Chondrocyte (in vitro differentiated cells): Measurements from ENCODE around the gene ZNF579. TPM values are rescaled to one million over a fixed set of nuclear protein-coding genes. Genes with fewer than 3 reads are reported as not detected.
A peak's percentile ranks its signal among the peaks of the same experiment; 100 is the strongest.
"Not testable (repeated sequence)": the region's sequence is repeated elsewhere in the genome, so short reads cannot be mapped to it uniquely, and the experiment has no call there.

Experiments
- DNase-seq: peaks from one replicate; pipeline ENCODE4 v3.0.0; 2021; ENCODE audit warnings: mixed read lengths, low spot score
- H3K27ac Mint-ChIP-seq: one replicate; pipeline ENCODE4 v1.8.0; 2021; ENCODE audit warnings: mild to moderate bottlenecking, moderate library complexity, mixed read lengths; ENCODE audit not compliant: unreplicated experiment
- H3K27me3 Mint-ChIP-seq: 2 replicates; pipeline ENCODE4 v1.8.0; 2021; ENCODE audit warnings: low read depth, mixed read lengths
- H3K36me3 Mint-ChIP-seq: 2 replicates; pipeline ENCODE4 v1.8.0; 2021; ENCODE audit warnings: low read depth, mixed read lengths
- H3K4me1 Mint-ChIP-seq: 2 replicates; pipeline ENCODE4 v1.8.0; 2021; ENCODE audit warnings: low read depth, mild to moderate bottlenecking, mixed read lengths
- H3K4me3 Mint-ChIP-seq: one replicate; pipeline ENCODE4 v1.8.0; 2021; ENCODE audit warnings: mild to moderate bottlenecking, moderate library complexity, mixed read lengths; ENCODE audit not compliant: unreplicated experiment
- H3K9me3 Mint-ChIP-seq: 2 replicates; pipeline ENCODE4 v1.8.0; 2021; ENCODE audit warnings: low read depth, mixed read lengths
- CTCF ChIP-seq: fragments of 200-600 bp; sonication (generic); IDR thresholded peaks from 2 replicates; pipeline ENCODE4 v1.5.0; 2021; ENCODE audit warnings: antibody characterized with exemption, mild to moderate bottlenecking, moderate library complexity
- total RNA-seq: library from RNA; stranded (reverse); gene quantifications from 3 replicates; pipeline ENCODE4 v1.2.1, GENCODE V29; 2021

ZNF579 gene
- total RNA-seq, 1 donor from 2014 or later = 23.6 TPM

GRCh38 chr19:55537741-55538111 lies 42.9 kb downstream of the ZNF579 start:
- H3K4me1 Mint-ChIP-seq = no peaks in the 10 kb centered on the region
- no peaks in the 10 kb centered on the region for H3K27me3 Mint-ChIP-seq
- no peak overlapping the region for H3K27ac Mint-ChIP-seq
- H3K9me3 Mint-ChIP-seq = peaks cover 6% of the 10 kb centered on the region
- TF ChIP-seq CTCF = no peak
- DNase-seq = no peak
- no peak overlapping the region for H3K4me3 Mint-ChIP-seq
- no peaks in the 10 kb centered on the region for H3K36me3 Mint-ChIP-seq

- TF ChIP-seq CTCF = peak; percentile 29
- H3K4me3 Mint-ChIP-seq = no peak within 1 kb of the TSS
Measured at GRCh38 chr19:55536951-55537740, 43.5 kb downstream of the ZNF579 start, which contains the start of gene SBK2. TSS of gene SBK2 (minus strand) at chr19:55537133. CDS start at chr19:55536294, 839 bp downstream.

GRCh38 chr19:55536366-55536765 lies 44.3 kb downstream of the ZNF579 start:
- Mint-ChIP-seq H3K36me3 (no peaks in the 10 kb centered on the region), H3K4me1 (no peaks in the 10 kb centered on the region), H3K4me3 (no peak overlapping the region), H3K9me3 (no peaks in the 10 kb centered on the region), H3K27ac (no peak overlapping the region), H3K27me3 (no peaks in the 10 kb centered on the region)
- no peak for TF ChIP-seq CTCF
- DNase-seq = no peak

More at GRCh38 chr19:55536951-55537740, 43.5 kb downstream of the ZNF579 start, which contains the start of gene SBK2:
- H3K9me3 Mint-ChIP-seq = peaks cover 5% of the 10 kb centered on the region
- no peaks in the 10 kb centered on the region for H3K27me3 Mint-ChIP-seq
- H3K4me1 Mint-ChIP-seq = no peaks in the 10 kb centered on the region
- H3K27ac Mint-ChIP-seq = no peak within 1 kb of the TSS
- DNase-seq = no peak
- H3K36me3 Mint-ChIP-seq = no peaks in the 10 kb centered on the region

- Mint-ChIP-seq H3K27ac (no peak overlapping the region), H3K4me3 (no peak overlapping the region), H3K9me3 (no peaks in the 10 kb centered on the region), H3K27me3 (no peaks in the 10 kb centered on the region), H3K36me3 (no peaks in the 10 kb centered on the region), H3K4me1 (no peaks in the 10 kb centered on the region)
- DNase-seq = no peak
- TF ChIP-seq CTCF = no peak
Measured at GRCh38 chr19:55535965-55536350, 44.7 kb downstream of the ZNF579 start.

GRCh38 chr19:55535173-55535964 lies 45.3 kb downstream of the ZNF579 start:
- Mint-ChIP-seq H3K27ac (no peak overlapping the region), H3K9me3 (no peaks in the 10 kb centered on the region), H3K36me3 (no peaks in the 10 kb centered on the region)

GRCh38 chr19:55534280-55534679 lies 46.4 kb downstream of the ZNF579 start:
- DNase-seq, H3K4me1 Mint-ChIP-seq, H3K36me3 Mint-ChIP-seq, H3K4me3 Mint-ChIP-seq, H3K27me3 Mint-ChIP-seq, H3K27ac Mint-ChIP-seq, H3K9me3 Mint-ChIP-seq: not testable (repeated sequence)

More at GRCh38 chr19:55535173-55535964, 45.3 kb downstream of the ZNF579 start:
- no peaks in the 10 kb centered on the region for H3K4me1 Mint-ChIP-seq
- no peak overlapping the region for H3K4me3 Mint-ChIP-seq
- no peak for DNase-seq
- no peak for TF ChIP-seq CTCF
- H3K27me3 Mint-ChIP-seq = no peaks in the 10 kb centered on the region
